ENCODE results near the gene MED15.
"Not testable (repeated sequence)": the region's sequence is repeated elsewhere in the genome, so short reads cannot be mapped to it uniquely, and the experiment has no call there.

- TF ChIP-seq CTCF, EZH2 (IDR thresholded peaks at IDR 0.05): not testable (repeated sequence)
These were observed 37.9 kb downstream of the MED15 start for GRCh38 chr22:20545318-20545634.

Data from neural progenitor cell (in vitro differentiated cells).